Mucosa of descending colon (tissue), 3 donors: ENCODE measurements around the gene PTPRK. TPM values are rescaled to one million over a fixed set of nuclear protein-coding genes. Genes with fewer than 3 reads are reported as not detected.
A peak's percentile ranks its signal among the peaks of the same experiment; 100 is the strongest.

Experiments used
- ATAC-seq: fragments of 200-7000 bp; cut with Tn5 transposase; one replicate; pipeline ENCODE4 v1.9.1; 2020; ENCODE audit warnings: mild to moderate bottlenecking, moderate library complexity
- DNase-seq, 3 donors: peaks; one replicate each; pipeline ENCODE4 v3.0.0-alpha.2; 2020
- H3K36me3 ChIP-seq: fragments of 200-600 bp; one replicate; pipeline ENCODE4 v1.8.0; 2021; ENCODE audit warnings: low read depth, mild to moderate bottlenecking
- H3K4me1 ChIP-seq: fragments of 200-600 bp; one replicate; pipeline ENCODE4 v1.8.0; 2021; ENCODE audit warnings: low read depth, mild to moderate bottlenecking
- H3K4me3 ChIP-seq: fragments of 200-600 bp; one replicate; pipeline ENCODE4 v1.8.0; 2021; ENCODE audit warnings: mild to moderate bottlenecking
- H3K9me3 ChIP-seq: fragments of 200-600 bp; one replicate; pipeline ENCODE4 v1.8.0; 2021; ENCODE audit warnings: mild to moderate bottlenecking
- intact Hi-C, 2 donors: fragments of 100-400 bp; cut with DNase I in 1 of 2; cut with micrococcal nuclease in 1 of 2; formaldehyde crosslinking; loops; one replicate each; pipeline versions ENCODE4 v1.11.0 to v1.11.1; 2022; cut with DNase I, micrococcal nuclease
- total RNA-seq, 3 donors: library from RNA; stranded (reverse); fragmentation: NEBNext Ultra II Directional in 2 of 3; extraction: Animal tissue kit (Norgen Biotek cat#: 25700) in 2 of 3; gene quantifications; one replicate each; pipeline versions ENCODE4 v1.2.1 to v1.2.4, GENCODE V29; 2021 to 2023
- TF ChIP-seq, protein P1 (sequence below): fragments of 200-600 bp; IDR thresholded peaks from one replicate; pipeline ENCODE4 v1.8.0; 2022; ENCODE audit warnings: antibody characterized with exemption, mild to moderate bottlenecking
- donor health status: DM: no; HTN: no; CAD: no; lungs with moderate emphysema.
- donor health status: DM: no; HTN: no; CAD: no.
- donor health status: DM: no; HTN: yes; CAD: no.

Gene PTPRK
- total RNA-seq, 3 donors from 2014 or later, result 75.9 to 159 (median 86.7) TPM

DNA sequence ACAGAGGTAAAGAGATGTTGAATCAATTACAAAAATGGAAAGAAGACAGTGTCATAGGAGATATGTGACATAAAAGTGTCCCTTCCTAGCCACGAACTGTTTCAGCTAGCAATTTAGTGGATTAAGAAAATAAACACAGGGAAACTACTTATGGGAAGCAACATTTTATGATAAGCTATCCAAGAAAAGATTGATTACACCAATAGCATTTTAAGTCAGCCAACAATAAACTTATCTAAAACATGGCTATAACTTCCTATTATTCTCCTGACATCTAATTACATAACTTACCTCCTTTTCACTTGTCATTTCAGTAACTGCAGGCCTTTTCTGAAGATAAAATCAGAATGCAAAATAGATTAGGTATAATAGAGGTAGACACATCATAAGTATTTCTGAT lies 111.4 kb downstream of the PTPRK start:
- no peaks in the 10 kb centered on the region for H3K36me3 ChIP-seq
- no peak overlapping the region for H3K4me3 ChIP-seq
- no peaks in the 10 kb centered on the region for H3K9me3 ChIP-seq
- TF ChIP-seq, protein P1, sequence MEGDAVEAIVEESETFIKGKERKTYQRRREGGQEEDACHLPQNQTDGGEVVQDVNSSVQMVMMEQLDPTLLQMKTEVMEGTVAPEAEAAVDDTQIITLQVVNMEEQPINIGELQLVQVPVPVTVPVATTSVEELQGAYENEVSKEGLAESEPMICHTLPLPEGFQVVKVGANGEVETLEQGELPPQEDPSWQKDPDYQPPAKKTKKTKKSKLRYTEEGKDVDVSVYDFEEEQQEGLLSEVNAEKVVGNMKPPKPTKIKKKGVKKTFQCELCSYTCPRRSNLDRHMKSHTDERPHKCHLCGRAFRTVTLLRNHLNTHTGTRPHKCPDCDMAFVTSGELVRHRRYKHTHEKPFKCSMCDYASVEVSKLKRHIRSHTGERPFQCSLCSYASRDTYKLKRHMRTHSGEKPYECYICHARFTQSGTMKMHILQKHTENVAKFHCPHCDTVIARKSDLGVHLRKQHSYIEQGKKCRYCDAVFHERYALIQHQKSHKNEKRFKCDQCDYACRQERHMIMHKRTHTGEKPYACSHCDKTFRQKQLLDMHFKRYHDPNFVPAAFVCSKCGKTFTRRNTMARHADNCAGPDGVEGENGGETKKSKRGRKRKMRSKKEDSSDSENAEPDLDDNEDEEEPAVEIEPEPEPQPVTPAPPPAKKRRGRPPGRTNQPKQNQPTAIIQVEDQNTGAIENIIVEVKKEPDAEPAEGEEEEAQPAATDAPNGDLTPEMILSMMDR, result no peak
- DNase-seq, result no peak
- intact Hi-C loops, result no loop called here
- no peak for ATAC-seq
- peaks cover 20% of the 10 kb centered on the region for H3K4me1 ChIP-seq

DNA sequence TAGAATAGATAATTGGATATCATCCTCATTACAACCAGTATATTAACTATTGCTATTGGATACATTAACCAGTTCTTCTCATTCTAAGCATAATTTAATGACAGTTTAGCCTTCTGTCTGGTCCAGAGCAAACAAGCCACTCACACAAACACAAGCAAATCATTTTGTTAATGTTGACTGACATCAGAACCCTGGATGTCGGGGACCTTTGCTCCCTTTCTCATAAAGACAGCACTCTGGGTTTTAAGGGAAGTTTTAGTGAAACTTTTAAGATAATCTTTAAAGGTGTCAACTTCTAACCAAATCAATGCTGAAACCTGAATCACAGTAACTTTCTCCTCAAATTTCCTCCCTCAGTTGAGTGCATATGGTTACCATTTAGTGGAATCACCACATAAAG lies 113.9 kb downstream of the PTPRK start:
- Histone ChIP-seq H3K4me3 (no peak overlapping the region), H3K9me3 (no peaks in the 10 kb centered on the region), H3K36me3 (no peaks in the 10 kb centered on the region), H3K4me1 (peaks cover 20% of the 10 kb centered on the region)
- intact Hi-C loops, result no loop called here
- TF ChIP-seq, protein P1, result no peak
- DNase-seq (peak in 1 of 3 donors; percentile 14), ATAC-seq (peak; percentile 19)

DNA sequence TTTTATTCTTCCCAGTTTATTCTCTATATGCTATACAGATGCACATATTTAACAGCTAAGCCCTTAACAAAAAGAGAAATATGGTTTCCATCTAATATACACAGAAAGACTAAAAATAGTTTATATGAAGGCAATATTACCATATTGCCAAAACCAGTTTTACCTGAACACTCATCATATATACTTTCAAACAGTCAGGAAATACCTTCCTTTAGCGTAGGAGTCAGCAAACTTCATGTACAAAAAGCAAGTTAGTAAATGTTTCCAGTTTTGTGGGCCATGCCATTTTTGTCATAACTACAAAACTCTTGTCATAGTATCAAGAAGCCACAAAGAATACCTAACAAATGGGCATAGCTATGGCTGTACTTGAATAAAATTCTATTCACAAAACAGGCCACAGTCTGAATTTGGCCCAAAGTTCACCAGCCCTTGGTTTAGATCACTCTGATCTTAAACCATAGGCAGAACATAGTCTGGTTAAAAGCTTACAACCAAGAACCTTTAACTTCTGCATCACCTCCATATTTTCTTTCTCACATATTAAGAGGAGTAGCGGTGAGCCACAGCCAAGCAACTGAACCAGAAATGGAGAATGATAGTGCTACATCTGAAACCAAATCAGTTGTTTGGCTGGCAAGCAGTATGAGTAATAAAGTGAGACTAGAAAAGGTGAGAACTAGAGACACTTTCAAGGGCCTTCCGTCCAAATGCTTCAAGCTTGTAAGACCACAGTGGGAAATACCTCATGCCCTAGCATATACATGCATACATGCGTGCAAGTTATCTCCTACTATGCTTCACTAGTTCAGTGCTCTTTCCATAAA lies 116.6 kb downstream of the PTPRK start:
- TF ChIP-seq, protein P1, result no peak
- no peaks in the 10 kb centered on the region for H3K9me3 ChIP-seq
- no peak overlapping the region for H3K4me3 ChIP-seq
- DNase-seq (no peak), ATAC-seq (no peak)
- H3K36me3 ChIP-seq, result no peaks in the 10 kb centered on the region
- H3K4me1 ChIP-seq, result no peaks in the 10 kb centered on the region
- intact Hi-C loops, result no loop called here

DNA sequence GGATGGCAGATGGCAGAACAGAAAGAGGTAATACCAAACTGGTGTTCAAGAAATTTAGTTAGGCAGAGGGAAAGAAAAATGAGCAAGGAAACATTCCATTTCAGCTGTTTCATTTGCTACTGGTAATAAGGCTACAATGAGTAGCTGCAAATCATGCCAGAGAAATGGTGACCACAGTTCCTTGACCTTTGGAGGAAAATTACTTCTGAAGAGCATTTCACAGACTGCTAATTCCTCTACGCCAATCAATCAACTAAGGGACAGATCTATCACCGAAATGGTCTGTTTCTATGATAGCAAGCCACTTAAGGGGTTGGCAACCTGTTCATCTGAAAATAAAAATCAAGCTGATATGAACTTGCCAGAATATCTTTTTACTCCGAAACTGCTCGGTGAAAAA lies 119.5 kb downstream of the PTPRK start:
- no peak overlapping the region for H3K4me3 ChIP-seq
- H3K9me3 ChIP-seq, result no peaks in the 10 kb centered on the region
- DNase-seq, result no peak
- ATAC-seq, result no peak
- intact Hi-C loops, result no loop called here
- H3K36me3 ChIP-seq, result no peaks in the 10 kb centered on the region
- TF ChIP-seq, protein P1, result no peak
- no peaks in the 10 kb centered on the region for H3K4me1 ChIP-seq

DNA sequence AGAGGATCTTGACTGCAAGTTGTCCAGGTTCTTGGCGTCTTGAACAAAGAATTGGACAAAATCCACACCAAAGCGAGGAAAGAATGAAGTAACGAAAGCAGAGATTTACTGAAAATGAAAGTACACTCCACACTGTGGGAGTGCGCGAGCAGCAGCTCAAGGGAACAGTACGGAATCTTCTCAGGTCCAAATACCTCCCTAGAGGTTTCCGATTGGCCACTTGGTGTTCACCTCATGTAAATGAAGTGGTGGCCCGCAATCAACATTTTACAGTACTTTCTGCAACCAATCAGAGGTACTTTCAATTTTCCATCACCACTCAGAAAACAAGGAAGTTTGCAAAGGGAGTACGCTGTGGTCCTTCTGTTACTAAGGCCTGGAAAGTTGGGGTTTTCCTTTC lies 122.4 kb downstream of the PTPRK start:
- TF ChIP-seq, protein P1, result no peak
- no peak for DNase-seq
- no peak overlapping the region for H3K4me3 ChIP-seq
- intact Hi-C loops, result no loop called here
- no peaks in the 10 kb centered on the region for H3K9me3 ChIP-seq
- H3K4me1 ChIP-seq, result no peaks in the 10 kb centered on the region
- H3K36me3 ChIP-seq, result no peaks in the 10 kb centered on the region
- no peak for ATAC-seq
